IMR-90 (cell line): ENCODE measurements around the gene NDUFC2. TPM values are rescaled to one million over a fixed set of nuclear protein-coding genes. Genes with fewer than 3 reads are reported as not detected.

Source experiments
- ATAC-seq: fragments of 200-7000 bp; cut with Tn5 transposase; 2 replicates; pipeline ENCODE4 v1.9.1; 2020; ENCODE audit warnings: low read depth, mild to moderate bottlenecking, moderate library complexity
- BruUV-seq: library from RNA; stranded (reverse); fragments of 400-500 nt; replicated peaks from 2 replicates; lab custom pipeline; 2021; lab: Mats Ljungman, UMichigan
- CTCF ChIA-PET: fragments of 300-600 bp; formaldehyde crosslinking; extraction: SDS; loops from one replicate; lab custom pipeline; 2021; ENCODE audit warnings: antibody characterized with exemption; lab: Yijun Ruan, JAX
- POLR2A ChIA-PET: fragments of 300-600 bp; sonication (Branson Sonifier 250); formaldehyde crosslinking; loops from one replicate; lab custom pipeline; 2022; ENCODE audit warnings: antibody characterized with exemption; ENCODE audit not compliant: unreplicated experiment; lab: Charles Lee
- DNase-seq: peaks from one replicate; pipeline ENCODE4 v3.0.0; 2013
- H2AFZ ChIP-seq: replicated peaks from 2 replicates; pipeline ENCODE3; 2013; ENCODE audit warnings: low read length, mild to moderate bottlenecking; ENCODE audit not compliant: poor library complexity
- H2AK5ac ChIP-seq: 2 replicates; pipeline ENCODE4 v1.6.1; 2013; ENCODE audit warnings: low read depth, low read length, inconsistent platforms
- H2AK9ac ChIP-seq: replicated peaks from 2 replicates; pipeline ENCODE3; 2013; ENCODE audit warnings: mild to moderate bottlenecking, low read depth, low read length, moderate library complexity; ENCODE audit not compliant: poor library complexity
- H2BK120ac ChIP-seq: 2 replicates; pipeline ENCODE4 v1.6.1; 2013; ENCODE audit warnings: low read depth, low read length, inconsistent platforms
- H2BK15ac ChIP-seq: 3 replicates; pipeline ENCODE4 v1.6.1; 2013; ENCODE audit warnings: low read depth, low read length, inconsistent platforms
- H2BK20ac ChIP-seq: 2 replicates; pipeline ENCODE4 v1.6.1; 2013; ENCODE audit warnings: low read depth, mild to moderate bottlenecking, inconsistent platforms, low read length, moderate library complexity
- H2BK5ac ChIP-seq: 2 replicates; pipeline ENCODE4 v1.6.1; 2013; ENCODE audit warnings: mild to moderate bottlenecking, low read depth, low read length, inconsistent platforms; ENCODE audit not compliant: poor library complexity, severe bottlenecking
- H3K14ac ChIP-seq: replicated peaks from 2 replicates; pipeline ENCODE4 v1.6.1; 2013; ENCODE audit warnings: low read depth, low read length, inconsistent platforms
- H3K18ac ChIP-seq: 2 replicates; pipeline ENCODE4 v1.6.1; 2013; ENCODE audit warnings: low read depth, low read length, control low read depth
- H3K23ac ChIP-seq: 2 replicates; pipeline ENCODE4 v1.6.1; 2013; ENCODE audit warnings: low read depth, low read length, inconsistent platforms
- H3K27ac ChIP-seq: 2 replicates; pipeline ENCODE4 v1.5.1; 2013; ENCODE audit warnings: mild to moderate bottlenecking, control low read depth, low read length; ENCODE audit not compliant: insufficient read depth
- H3K27me3 ChIP-seq: 2 replicates; pipeline ENCODE4 v1.6.1; 2013; ENCODE audit warnings: low read length; ENCODE audit not compliant: control insufficient read depth, insufficient read depth
- H3K36me3 ChIP-seq: 2 replicates; pipeline ENCODE4 v1.6.1; 2013; ENCODE audit warnings: low read length, mixed read lengths; ENCODE audit not compliant: control insufficient read depth, insufficient read depth
- H3K4ac ChIP-seq: 2 replicates; pipeline ENCODE4 v1.6.1; 2013; ENCODE audit warnings: low read depth, low read length, inconsistent platforms
- H3K4me1 ChIP-seq: 2 replicates; pipeline ENCODE4 v1.6.1; 2013; ENCODE audit warnings: low read length, mixed read lengths; ENCODE audit not compliant: control insufficient read depth, insufficient read depth
- H3K4me2 ChIP-seq: 2 replicates; pipeline ENCODE4 v1.6.1; 2013; ENCODE audit warnings: low read depth, mild to moderate bottlenecking, control low read depth, low read length, moderate library complexity
- H3K4me3 ChIP-seq: 2 replicates; pipeline ENCODE4 v1.5.1; 2013; ENCODE audit warnings: low read depth, mild to moderate bottlenecking, control low read depth, low read length, moderate library complexity; ENCODE audit not compliant: insufficient read depth
- H3K56ac ChIP-seq: 2 replicates; pipeline ENCODE4 v1.6.1; 2013; ENCODE audit warnings: low read length, inconsistent platforms; ENCODE audit not compliant: insufficient read depth; ENCODE audit errors: extremely low read depth
- H3K79me1 ChIP-seq, 2 experiments: 2 replicates each; pipeline ENCODE4 v1.6.1; 2013; ENCODE audit warnings: low read length in 2 of 2, inconsistent platforms in 1 of 2, low read depth in 1 of 2
- H3K9ac ChIP-seq: 2 replicates; pipeline ENCODE4 v1.6.1; 2013; ENCODE audit warnings: low read depth, low read length, control low read depth
- H3K9me1 ChIP-seq: 2 replicates; pipeline ENCODE4 v1.6.1; 2013; ENCODE audit warnings: low read length, inconsistent platforms; ENCODE audit not compliant: insufficient read depth
- H3K9me3 ChIP-seq: 2 replicates; pipeline ENCODE4 v1.6.1; 2013; ENCODE audit warnings: low read length; ENCODE audit not compliant: control insufficient read depth, insufficient read depth
- H4K20me1 ChIP-seq: 2 replicates; pipeline ENCODE4 v1.6.1; 2013; ENCODE audit warnings: low read length, inconsistent platforms; ENCODE audit not compliant: insufficient read depth
- H4K5ac ChIP-seq: 2 replicates; pipeline ENCODE4 v1.6.1; 2013; ENCODE audit warnings: mild to moderate bottlenecking, low read depth, low read length, control low read depth
- H4K8ac ChIP-seq, 2 experiments: 2 replicates each; pipeline ENCODE4 v1.6.1; 2013; ENCODE audit warnings: low read depth in 2 of 2, low read length in 2 of 2, control low read depth in 1 of 2, inconsistent platforms in 1 of 2
- H4K91ac ChIP-seq: 2 replicates; pipeline ENCODE4 v1.6.1; 2013; ENCODE audit warnings: low read depth, low read length, inconsistent platforms; ENCODE audit not compliant: insufficient read depth
- CEBPB ChIP-seq: IDR thresholded peaks from 2 replicates; pipeline ENCODE4 v1.6.1; 2012; ENCODE audit warnings: low read depth, low read length, improper control_type of control experiment
- ELK1 ChIP-seq: fragments of 150-350 bp; IDR thresholded peaks from 2 replicates; pipeline ENCODE4 v1.6.1; 2016; ENCODE audit warnings: low read depth, mild to moderate bottlenecking, low read length, moderate library complexity, borderline replicate concordance
- FOS ChIP-seq: fragments of 150-350 bp; IDR thresholded peaks from 2 replicates; pipeline ENCODE4 v1.6.1; 2016; ENCODE audit warnings: low read depth, low read length
- MAFK ChIP-seq: IDR thresholded peaks from 2 replicates; pipeline ENCODE4 v1.6.1; 2012; ENCODE audit warnings: low read depth, low read length, improper control_type of control experiment
- MAZ ChIP-seq: IDR thresholded peaks from 2 replicates; pipeline ENCODE4 v1.6.1; 2012; ENCODE audit warnings: low read depth, mild to moderate bottlenecking, low read length, improper control_type of control experiment, moderate library complexity, borderline replicate concordance
- POLR2A ChIP-seq: IDR thresholded peaks from 2 replicates; pipeline ENCODE4 v1.6.1; 2012; ENCODE audit warnings: mild to moderate bottlenecking, low read depth, low read length
- WGBS, 2 experiments: methylation state at CpG; one replicate each; pipeline versions ENCODE4 v1.1.5 to v1.1.7; 2013; ENCODE audit warnings: missing lambda C conversion rate in 2 of 2; ENCODE audit not compliant: insufficient read length in 1 of 2; ENCODE audit errors: extremely low coverage in 2 of 2; 5-methylcytosine and 5-hydroxymethylcytosine counted together
- dilution Hi-C: fragments of 300-500 bp; cut with HindIII; formaldehyde crosslinking; loops from one replicate; pipeline ENCODE4 v1.14.3; 2018; ENCODE audit warnings: low sequenced_read_pairs; ENCODE audit not compliant: unreplicated experiment
- in situ Hi-C: fragments of 300-500 bp; cut with MboI; formaldehyde crosslinking; loops from 3 replicates; pipeline ENCODE4 v1.14.3; 2019; ENCODE audit warnings: low sequenced_read_pairs, inconsistent platforms, mixed read lengths
- intact Hi-C: fragments of 100-400 bp; cut with micrococcal nuclease; formaldehyde crosslinking; loops from 2 replicates; pipeline ENCODE4 v1.10.0; 2022
- polyA plus RNA-seq, 3 experiments: library from polyadenylated mRNA; depleted of rRNA; stranded (reverse); fragments of >200 nt; gene quantifications; 2 replicates each; pipeline ENCODE4 v1.2.3, GENCODE V29; 2012; ENCODE audit warnings: low replicate concordance in 1 of 3
- total RNA-seq: library from RNA; depleted of rRNA; stranded (reverse); fragments of >200 nt; gene quantifications from 2 replicates; pipeline ENCODE4 v1.2.3, GENCODE V29; 2012

The NDUFC2 gene
- total and polyA plus RNA-seq, 2 of the 4 experiments (the other 2 are of a cell fraction) = 146 to 340 TPM

DNA sequence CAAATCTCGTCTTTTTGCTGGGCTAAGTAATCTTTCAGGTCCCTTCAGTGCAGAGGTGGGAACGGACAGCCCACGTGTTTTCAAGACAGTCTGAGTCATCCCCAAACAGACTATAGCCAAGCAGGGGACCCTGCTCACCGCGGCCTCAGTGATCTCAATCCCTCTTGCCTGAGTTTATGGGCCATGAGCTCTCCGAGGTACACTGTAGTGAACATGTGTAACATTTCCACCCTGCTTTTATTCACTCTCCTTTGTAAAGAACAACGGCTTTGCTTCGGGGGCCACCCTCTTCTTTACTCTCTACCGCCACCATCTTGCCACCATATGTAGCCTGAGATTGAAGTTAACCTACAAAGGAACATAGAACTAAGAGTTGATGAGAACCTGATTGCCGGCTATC is 45.0 kb downstream of the NDUFC2 start:
- Histone ChIP-seq H3K23ac (no peak overlapping the region), H3K4me3 (no peak overlapping the region), H3K27me3 (no peaks in the 10 kb centered on the region), H3K56ac (no peak overlapping the region), H3K79me1 (0 out of 4 replicates have a peak, but pooled peaks cover 0 to 4% of the 10 kb centered on the region in 2 experiments), H2AFZ (no peak overlapping the region), H2BK5ac (no peak overlapping the region), H3K4me1 (peaks cover 3% of the 10 kb centered on the region; the same call in 1 of the 2 replicates), H3K14ac (no peak overlapping the region), H2BK20ac (no peak overlapping the region), H2AK9ac (no peak overlapping the region), H3K4me2 (no peak overlapping the region), H2BK15ac (no peak overlapping the region), H3K9me1 (peaks cover 10% of the 10 kb centered on the region; the same call in 1 of the 2 replicates), H2AK5ac (no peak overlapping the region), H3K18ac (no peak overlapping the region), H3K9ac (no peak overlapping the region), H4K91ac (no peak overlapping the region), H3K4ac (no peak overlapping the region), H4K5ac (no peak overlapping the region), H3K27ac (no peak overlapping the region), H2BK120ac (no peak overlapping the region), H4K20me1 (no peaks in the 10 kb centered on the region), H4K8ac (no peak overlapping the region), H3K9me3 (no peaks in the 10 kb centered on the region), H3K36me3 (no peaks in the 10 kb centered on the region)
- dilution Hi-C loops = no loop called here
- DNase-seq = no peak
- WGBS, 2 experiments = 100% methylated on average over 1 of the region's 10 CpGs; no CpG with 5 or more reads in 1 of the 2 experiments
- CTCF ChIA-PET = no interaction called here
- no TSS peak for BruUV-seq
- intact Hi-C loops = no loop called here
- no peak for ATAC-seq
- POLR2A ChIA-PET = no interaction called here
- in situ Hi-C loops = no loop called here
- TF ChIP-seq MAZ (no peak), CEBPB (no peak), POLR2A (no peak), MAFK (no peak), ELK1 (no peak), FOS (no peak)
